ENCODE data around the gene TMTC4. TPM values are rescaled to one million over a fixed set of nuclear protein-coding genes. Genes with fewer than 3 reads are reported as not detected.
"Not testable (repeated sequence)": the region's sequence is repeated elsewhere in the genome, so short reads cannot be mapped to it uniquely, and the experiment has no call there.

TMTC4 gene
- total RNA-seq, 1 donor from 2014 or later: 31.3 TPM

DNA sequence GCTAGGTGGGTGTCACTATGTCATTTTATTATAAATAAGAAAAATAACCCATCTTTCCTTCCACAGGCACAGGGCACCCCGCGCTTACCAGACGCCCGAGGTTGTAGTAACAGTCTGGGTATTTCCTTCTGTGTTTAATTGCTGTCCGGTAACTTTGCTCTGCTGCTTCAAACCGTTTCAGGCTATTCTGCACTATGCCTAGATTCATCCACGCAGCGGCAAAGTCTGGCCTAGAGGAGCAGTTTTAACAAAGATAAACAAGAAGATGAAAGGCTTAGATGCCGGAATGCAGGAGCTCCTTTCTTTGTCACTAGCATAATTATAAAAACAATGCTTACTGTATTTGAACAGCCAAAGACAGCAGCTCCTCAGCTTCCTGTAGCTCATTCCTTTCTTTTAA, 49.1 kb downstream of the TMTC4 start:
- no peak for DNase-seq

DNA sequence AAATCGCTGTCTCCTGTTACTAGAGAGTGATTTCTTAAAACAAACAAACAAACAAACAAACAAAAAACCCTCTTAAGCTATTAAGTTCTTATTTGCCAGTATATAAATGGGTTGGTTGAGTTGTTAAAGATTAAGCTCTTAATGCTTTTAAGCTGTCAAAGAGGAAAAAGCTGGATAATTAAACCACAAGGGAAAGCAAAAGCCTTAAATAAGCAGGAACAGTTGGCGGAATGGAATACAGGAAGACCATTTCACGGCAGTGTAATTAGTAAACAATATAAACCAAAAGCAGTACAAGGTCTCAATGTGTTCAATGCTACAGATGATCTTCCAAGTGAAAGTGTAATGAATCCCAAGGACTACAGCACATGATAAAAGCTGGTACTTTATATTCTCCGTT, 53.8 kb downstream of the TMTC4 start:
- no peak for DNase-seq

DNA sequence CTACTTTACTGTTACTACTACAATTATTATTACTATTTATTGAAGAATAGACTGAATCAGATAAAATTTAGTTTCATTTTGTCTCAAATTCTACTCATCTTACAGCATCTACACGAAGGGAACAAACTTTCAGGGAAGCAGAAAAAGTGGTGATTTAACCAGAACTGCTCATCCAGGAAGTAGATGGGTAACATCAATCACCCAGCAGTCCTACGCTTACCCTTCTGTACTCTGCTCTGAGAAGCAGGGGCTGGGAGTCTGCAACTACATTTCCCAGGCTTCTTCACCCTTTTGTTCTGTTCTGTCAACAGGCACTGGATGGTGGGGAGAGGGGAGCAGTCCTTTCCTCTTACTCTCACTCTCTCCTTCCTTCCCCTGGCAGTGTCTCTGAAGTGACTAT, 54.7 kb downstream of the TMTC4 start:
- DNase-seq: no peak

DNA sequence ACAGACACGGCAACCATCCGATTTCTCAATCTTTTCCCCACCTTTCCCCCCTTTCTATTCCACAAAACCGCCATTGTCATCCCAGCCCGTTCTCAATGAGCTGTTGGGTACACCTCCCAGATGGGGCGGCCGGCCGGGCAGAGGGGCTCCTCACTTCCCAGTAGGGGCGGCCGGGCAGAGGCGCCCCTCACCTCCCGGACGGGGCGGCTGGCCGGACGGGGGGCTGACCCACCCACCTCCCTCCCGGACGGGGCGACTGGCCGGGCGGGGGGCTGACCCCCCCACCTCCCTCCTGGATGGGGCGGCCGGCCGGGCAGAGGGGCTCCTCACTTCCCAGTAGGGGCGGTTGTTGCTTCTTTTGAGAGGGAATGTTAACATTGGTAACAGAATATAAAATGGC, 55.7 kb downstream of the TMTC4 start:
- DNase-seq: not testable (repeated sequence)

DNA sequence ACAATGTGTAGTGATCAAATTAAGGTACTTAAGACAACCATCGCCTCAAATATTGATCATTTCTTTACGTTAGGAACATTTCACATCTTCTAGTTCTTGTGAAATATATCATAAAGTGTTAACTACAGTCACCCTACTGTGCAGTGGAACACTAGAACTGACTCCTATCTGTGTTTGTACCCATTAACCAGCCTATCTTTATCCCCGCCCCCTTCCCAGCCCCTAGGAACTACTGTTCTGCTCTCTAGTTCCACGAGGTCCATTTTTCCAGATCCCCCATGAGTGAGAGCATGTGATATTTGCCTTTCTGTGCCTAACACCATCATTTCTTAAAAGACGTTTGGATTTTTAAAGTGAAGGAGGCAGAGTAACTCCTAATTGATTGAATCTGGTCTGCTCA, 61.6 kb downstream of the TMTC4 start:
- no peak for DNase-seq

DNA sequence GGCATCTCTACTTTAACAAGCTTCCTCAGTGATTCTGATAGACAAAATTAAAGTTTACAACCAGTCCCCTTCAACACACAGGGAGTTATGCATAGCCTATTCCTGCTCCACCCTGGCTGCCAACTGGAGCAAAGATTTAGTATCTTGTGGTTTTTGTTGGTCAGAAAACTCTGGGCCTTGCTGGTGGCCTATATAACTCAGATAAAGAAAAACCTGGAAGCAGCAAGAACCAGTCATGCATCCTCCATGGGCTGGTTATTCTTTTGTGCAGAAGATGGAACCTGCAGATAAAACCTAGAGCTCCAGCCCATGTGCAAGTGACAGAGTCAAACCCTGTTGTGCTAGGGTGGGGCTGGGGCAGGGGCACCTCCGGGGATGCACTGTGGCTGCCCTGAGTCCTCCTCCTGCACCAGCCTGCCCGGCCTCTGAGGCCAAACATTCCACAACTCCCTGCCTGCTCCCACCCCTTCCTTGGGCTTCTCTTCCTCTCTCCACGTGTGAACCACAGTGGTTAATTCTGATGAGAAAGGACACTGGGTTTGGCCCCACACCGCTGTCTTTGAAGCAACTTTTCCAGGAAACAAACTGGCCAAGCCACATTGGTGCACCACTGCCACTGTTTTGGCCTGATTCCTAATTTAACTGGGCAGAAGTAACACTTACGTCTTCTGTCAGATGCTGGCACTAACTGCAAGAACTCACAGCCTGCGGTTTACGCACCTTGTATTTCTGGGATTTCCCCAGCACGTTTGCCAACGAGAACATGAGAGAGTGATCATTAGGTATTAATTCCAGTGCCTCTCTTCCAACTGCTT, 62.7 kb downstream of the TMTC4 start:
- DNase-seq: peak; percentile 37

DNA sequence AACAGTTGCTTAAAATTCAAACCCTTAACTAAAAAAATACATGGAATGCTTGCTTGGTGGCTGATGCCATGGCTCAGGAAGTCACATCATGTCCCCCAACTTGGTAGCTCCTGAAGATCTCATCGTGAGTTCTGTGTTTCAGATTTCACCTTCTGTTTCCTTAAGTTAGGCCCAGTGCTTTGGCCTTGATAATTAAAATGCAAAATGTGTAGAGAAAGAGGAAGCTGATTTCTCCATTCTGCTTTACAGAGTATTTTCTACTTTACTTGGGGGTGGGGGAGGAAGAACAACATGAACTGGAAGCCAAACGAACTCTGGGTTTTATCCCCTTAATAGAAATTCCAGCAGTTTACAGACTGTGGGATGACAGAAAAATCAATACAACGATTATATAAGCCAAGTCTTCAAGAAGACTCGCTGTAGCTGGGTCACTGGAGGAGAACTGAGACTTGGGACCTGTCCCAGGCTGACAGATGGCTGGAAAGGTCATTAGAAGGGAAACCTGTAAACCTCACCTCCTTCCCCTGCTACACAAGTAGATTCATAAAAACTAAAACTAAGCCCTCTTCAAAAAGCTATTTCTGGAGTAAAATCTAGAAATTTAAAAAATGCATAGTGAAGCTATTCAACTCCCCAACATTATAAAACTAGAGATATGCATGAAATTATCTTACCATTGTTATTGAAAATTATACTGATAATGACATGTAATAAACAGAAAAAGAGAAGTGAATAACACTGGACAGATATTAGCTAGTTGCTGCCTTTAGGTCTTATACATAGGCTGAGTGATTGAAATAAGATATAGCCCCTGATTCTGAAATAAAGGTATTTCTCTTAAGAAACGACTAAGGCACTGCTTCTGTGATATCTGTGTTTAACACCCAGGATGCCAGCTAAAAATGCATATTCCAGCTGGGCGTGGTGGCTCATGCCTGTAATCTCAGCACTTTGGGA, 63.9 kb downstream of the TMTC4 start:
- no peak for DNase-seq

DNA sequence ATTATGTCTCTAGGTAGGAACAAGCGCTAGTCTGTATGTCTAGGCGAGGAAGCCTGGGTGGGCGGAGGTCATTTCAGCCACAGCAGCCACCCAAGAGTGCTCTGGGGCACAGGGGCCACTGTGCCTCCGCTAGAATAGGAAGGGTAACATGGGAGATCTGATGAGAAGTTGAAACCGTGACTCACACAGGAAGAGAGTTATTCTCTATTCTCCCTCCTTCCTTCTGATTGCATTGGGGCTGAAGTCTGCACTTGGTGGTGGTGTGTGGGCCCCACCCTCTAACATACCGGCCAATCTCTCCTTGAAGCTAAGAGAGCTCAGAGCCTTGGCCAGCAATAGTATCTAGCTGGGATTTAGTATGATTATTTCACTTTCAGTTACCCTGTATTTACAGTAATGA, 65.7 kb downstream of the TMTC4 start:
- no peak for DNase-seq

DNA sequence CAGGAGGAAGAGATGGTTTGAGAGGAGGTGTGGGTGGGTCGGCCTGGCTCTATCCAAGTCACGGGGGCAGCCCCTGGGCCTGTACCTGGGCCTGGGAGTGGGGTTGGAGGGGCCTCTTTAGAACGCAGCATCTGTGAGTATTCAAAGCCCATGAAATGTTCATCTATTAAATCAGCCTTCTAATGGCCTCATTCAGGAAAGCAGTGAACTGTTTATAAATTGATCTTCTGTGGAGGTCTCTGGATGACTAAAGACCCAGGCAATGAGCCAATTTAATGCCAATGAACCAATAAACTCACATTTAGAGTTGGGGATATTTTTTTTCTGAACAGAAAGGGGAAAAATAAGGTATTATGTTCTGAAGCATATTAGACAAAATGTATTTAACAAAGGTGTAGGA, 66.1 kb downstream of the TMTC4 start:
- no peak for DNase-seq

DNA sequence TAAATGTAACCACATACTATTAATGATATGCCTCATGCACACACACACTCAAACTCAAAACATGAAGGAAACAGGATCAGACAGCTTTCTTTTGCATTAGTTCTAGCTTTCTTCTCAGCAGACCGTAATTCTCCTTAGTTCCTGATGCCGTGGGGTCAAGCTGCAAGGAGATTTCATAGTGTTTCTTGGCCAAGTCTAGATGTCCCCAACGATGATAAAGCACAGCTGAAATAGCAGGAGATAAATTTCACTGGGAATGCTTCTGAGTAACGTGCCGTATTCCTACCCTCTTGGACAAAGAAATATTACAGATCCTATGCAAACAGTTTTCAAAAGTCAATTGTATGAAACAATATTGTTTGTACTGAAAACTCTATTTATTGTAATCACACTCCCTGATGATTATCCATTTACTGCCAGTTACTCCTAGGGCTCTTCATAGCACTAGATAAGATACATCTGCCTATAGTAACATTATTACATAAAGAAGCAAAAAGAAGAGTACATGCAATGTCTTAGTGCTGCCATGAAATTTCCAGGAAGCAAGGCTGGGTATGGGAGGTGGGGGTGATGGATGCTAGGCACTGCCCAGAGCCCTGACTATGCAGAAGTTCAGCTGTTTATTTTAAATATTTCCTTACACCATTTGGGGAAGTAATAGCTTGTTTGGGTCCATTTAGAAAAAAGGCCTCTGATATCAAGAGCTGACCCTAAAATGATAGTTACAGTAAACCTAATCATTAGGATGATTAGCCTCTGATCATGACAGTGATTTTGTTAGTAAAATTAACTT, 69.5 kb downstream of the TMTC4 start:
- no peak for DNase-seq

DNA sequence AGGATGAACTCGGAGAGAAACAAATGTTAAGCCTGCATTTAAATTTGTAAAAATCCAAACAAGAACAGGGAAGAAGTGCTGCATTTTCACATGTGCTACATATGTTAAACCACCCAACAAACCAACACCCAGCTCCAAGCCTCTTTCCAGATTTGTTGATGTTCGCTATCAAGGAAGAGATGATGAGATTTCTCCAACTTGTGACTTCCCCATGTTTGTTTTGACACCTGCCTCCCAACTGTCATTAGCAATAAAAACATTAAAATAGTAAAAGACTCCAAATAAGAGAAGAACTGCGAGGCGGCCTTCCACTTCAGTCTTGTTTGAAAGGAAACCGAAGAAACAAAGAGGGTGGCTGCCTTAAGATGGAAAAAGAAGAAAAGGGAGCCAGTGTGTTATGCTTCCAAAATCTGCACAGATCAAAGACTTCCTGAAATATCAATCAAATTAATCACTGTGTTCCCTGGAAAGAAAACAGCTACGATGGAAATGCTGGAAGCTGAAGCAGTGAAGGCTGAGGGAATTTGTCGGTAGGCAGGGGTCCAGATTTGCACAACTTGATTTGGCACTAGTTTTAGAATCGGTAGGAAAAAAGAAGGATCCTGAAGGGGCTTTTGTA, 72.0 kb downstream of the TMTC4 start:
- peak; percentile 70 for DNase-seq

DNA sequence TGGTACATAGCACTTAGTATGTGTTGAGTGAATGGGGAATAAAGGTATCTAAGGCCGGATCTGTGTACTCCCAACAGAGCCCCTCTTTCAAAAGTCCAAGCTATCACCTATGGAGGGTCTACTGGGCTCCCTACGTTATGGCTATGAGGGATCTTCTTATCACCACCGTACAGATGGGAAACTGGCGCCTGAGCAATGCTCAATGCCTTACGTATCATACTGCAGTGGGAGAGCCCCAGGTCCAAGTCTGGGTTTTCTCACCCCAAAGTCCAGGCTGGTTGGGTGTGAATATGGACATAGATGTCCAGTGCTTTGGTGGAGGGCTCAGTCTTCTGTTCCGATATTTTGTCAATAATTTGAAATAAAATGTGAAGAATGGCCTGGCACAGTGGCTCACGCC, 72.9 kb downstream of the TMTC4 start:
- DNase-seq: no peak

DNA sequence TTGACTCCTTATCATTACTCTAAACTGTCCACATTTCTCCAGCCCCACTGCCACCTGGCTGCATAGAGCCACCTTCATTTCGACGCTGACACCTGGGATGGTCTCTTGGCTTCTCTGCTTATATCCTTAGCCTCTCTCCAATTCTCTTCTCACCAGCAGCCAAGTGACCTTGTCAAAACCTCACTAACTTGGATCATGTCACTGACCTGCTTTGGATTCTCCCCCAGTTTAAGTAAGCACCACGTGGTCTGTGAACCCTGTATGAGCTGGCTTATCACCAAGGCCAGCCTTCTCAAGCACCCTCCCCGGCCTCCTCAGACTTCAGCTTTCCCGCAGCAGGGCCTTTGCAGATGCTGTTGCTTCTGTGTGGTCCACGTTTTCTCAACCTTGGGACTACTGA, 73.7 kb downstream of the TMTC4 start:
- peak; percentile 39 for DNase-seq

DNA sequence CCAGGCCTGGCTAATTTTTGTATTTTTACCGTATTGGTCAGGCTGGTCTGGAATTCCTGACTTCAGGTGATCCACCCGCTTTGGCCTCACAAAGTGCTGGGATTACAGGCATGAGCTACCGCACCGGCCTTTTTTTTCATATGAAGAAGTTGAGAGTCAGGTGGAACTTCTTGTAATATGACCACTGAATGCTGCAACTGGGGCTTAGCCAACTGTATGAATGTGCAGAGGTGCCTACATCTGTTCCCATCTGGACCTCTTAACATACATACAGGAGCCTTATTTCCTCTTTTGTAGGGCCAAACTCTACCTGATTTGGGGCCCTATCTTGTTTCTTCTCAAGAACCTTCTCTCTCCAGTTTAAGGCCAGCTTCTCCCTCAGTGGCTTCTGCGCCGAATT, 74.1 kb downstream of the TMTC4 start:
- DNase-seq: no peak

DNA sequence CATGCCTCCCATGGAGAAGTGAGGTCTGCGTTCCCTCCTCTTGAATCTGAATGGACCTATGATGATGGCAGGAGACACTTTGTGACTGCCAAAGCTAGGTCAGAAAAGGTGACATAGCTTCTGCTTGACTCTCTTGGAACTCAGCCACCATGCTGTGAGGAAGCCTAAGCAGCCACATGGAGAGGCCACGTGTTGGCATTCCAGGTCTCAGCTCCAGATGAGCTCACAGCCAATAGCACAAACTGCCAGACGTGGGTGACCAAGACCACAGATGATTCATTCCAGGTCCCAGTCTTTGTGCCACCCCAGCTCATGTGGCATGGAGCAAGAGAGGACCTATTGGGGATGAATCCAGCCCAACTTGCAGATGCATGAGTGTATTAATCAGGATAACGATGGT, 77.3 kb downstream of the TMTC4 start:
- DNase-seq: no peak

DNA sequence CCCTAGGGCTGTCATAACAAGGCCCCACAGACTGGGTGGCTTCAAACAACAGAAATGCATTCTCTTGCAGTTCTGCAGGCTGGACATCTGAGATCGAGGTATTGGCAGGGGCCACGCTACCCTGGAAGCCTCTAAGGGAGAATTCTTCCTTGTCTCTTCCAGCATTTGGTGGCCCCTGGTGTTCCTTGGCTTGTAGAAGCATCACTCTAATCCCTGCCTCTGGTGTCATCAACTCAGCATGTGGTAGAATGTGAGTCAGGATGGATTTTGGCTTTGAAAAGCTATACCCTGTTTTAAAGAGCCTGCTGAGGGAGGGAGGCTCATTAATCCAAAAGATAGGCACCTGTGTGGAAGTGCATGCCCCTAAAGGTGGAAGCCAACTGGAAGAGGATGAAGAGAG, 78.1 kb downstream of the TMTC4 start:
- no peak for DNase-seq

DNA sequence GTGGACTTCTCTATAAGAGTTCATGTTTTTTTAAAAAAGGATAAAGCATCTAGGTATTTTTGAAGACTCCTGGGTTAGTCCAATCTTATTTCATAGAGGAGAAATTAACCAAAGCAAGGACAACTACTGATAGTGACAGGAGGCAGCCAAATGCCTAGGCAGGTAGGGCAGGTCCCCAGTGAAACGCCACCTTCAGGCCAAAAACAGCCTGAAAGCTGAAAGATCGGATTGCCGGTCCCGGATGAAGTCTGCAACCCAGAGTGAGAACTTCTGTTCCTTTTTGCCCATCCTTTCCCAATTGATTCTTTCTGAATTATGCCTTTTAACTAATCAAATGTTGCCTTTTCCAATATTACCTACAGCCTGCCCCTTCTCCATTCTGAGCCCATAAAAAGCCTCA, 79.9 kb downstream of the TMTC4 start:
- DNase-seq: no peak

DNA sequence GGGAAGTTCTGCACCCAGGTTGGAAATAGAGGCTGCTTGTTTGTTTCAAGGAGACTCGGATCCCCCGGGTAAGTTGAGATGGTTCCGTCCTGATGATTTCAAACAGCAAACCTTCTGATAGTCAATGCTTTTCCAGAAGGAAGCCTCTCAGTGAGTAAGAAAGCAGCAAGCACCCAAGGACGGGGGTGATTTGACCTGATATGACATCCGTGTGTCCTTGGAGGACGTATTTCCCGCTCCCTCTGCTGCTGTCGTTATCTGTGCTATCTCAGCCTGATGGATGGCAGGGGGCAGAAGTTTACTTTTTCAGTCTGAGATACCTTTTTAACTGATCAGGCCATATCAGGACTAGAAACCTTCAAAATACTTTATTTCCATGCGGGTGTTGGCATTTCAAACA, 80.3 kb downstream of the TMTC4 start:
- DNase-seq: no peak

DNA sequence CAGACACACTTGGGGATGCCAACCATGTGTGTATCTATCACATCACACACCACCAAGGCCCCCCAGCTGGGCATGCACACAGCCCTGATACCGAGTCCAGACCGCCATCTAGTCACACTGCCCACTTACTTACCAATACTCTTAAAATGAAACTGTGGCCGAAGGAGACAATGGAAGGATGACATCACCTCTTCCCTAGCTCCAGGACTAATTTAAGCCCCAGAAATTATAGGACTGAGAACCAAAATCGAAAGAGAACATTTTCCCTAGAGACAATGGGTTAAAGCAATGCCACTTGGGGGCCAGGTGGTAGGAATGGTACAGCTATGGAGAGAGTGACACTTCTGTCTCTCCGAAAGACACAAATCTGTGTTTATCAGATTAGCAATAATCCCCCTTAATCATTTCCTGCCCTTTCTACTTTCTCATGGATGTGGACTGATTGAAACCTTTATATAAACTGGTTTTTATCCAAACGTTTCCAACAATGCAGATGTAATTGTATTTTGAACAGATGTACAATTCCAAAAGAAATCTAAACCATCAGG, 85.3 kb downstream of the TMTC4 start:
- peak; percentile 7 for DNase-seq

DNA sequence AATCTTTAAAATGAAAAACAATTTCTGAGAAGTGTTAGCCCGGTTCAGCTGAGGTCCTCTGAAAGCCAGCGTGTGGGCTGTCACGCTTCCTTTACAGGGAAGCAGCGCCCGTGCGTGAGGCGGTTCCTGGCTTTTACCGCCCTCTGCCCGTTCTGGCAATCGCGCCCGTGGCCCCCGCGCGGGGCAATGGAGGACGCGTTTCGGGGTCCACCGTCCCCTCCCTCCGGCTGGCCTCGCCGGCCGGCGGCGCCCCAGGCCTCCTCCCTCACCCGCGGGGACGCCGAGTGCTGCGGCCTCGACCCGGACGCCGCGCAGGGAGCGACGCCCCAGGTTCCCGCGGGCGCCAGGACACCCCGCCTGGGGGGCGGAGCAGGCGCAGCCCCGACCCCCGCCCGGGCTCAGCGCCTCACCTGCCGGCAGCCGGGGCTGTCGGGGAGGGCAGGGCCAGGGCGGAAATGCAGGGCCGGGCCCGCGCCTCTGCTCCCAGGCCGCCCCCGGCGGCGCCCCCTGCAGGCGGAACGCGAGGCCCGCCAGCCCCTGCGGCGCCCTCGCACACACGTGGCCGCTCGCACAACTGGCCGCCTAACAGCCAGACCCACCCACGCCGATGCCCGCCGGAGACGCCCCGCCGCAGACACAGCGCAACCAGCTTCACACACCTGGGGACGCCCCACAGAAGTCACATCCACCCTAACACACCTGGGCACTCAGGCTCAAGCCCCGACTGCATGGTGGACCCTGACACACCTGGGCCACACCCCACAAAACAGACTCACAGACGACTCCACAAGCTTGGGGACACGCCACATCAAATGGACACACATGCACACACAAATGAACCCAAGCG, 86.0 kb downstream of the TMTC4 start, which contains the start of gene GGACT:
TSS of gene GGACT (minus strand) at position 459 of the 847 bp plus-strand sequence. CDS start 56,198 bp downstream, outside the sequence.
- DNase-seq: peak; percentile 76

DNA sequence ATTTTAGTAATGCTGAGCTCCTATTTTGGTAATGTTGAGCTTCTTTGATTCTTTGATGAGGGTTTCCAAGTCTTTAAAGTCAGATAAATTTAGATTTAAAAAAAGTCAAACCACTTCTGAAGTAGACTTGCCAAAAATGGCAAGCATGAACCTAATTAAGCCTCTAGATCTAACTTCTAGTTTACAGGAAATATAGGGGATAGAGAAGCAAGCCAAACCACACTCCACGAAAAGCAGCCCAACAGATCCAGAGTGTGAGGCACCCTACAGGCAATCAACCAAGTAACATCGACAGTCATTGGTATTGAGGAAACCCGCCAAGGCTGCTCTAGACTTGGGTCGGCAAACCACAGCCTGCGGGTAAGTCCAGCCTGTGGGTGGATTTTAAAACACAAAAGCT, 89.7 kb downstream of the TMTC4 start:
- no peak for DNase-seq
